ENCODE data around the gene HOXA13.

The HOXA13 gene

GRCh38 chr7:27170426-27171324 lies 29.2 kb downstream of the HOXA13 start:
- DNase-seq (ENCODE audit: low read depth in 3 of 3) = no peak

DNA sequence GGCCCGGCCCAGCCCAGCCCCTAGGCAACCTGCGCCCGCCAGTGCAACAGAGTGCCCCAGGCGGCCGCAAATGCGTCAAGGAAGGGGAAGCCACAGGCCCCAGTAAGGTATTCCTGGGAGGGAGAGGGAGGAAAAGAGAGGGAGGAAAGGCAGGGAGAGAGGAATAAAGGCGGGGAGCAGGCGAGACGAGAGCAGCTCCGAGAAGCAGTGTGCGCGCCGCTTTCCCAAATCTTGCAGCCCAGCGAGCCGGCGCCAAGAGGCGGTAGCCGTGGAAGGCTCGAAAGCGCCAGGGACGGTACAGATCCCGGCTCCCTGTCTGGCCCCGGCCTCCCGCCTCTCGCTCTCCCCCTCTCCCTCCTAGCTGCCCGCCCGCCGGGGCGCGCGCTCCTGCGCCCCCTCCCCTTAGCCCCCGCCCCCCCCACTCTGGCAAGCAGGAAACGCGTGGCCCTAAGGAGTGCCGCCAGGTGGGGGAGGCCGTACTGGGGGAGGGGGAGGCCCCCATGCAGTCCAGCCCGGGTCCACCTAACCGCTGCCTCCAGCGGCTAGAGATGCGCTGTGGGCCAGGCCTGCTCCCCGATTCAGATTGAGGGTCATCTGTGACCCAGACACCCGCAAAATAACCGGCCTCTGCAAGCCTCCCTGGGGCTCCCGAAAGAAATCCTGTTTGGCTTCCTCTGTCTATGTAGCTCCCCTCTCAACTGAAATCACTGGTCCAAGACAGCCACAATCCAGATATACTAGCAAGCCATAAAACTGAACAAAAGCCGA lies 30.0 kb downstream of the HOXA13 start:
- DNase-seq (ENCODE audit: low read depth in 3 of 3) = no peak

GRCh38 chr7:27168265-27168947 lies 31.5 kb downstream of the HOXA13 start:
- DNase-seq (ENCODE audit: low read depth in 3 of 3) = no peak

GRCh38 chr7:27167916-27168264 lies 32.0 kb downstream of the HOXA13 start:
- DNase-seq (ENCODE audit: low read depth in 3 of 3) = no peak

GRCh38 chr7:27166531-27167505 lies 33.1 kb downstream of the HOXA13 start:
- no peak for DNase-seq (ENCODE audit: low read depth in 3 of 3)

DNA sequence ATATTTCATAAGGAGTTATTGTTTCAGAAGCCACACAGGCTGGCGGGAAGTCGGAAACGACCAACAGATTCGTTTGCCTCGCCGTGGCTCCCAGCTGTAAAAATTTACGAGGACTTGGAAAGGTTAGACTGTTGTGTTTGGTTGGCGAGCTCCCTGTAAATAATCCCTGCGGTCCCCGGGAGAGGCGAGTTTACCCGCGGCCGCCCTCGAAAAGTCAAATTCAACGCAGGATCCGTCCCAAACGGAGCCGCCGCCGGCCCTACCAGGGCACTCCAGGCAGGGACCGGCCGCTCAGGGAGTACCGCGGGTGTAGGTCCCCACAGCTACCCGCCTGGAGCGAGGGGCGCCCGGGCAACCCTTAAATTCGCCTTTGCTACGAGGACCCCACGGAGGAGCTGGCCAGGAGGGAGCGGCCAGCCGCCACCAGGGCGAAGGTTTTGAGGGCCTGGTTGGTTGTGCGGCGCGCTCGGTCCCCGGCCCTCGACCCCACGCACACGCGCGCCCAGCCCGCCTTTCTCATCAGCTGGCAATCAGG lies 33.8 kb downstream of the HOXA13 start:
- no peak for DNase-seq (ENCODE audit: low read depth in 3 of 3)

- no peak for DNase-seq (ENCODE audit: low read depth in 3 of 3)
Observed at GRCh38 chr7:27165089-27165995, 34.5 kb downstream of the HOXA13 start, which contains the start of gene HOXA9. HOXA9 (minus strand) TSS chr7:27165537; CDS start chr7:27165457, 80 bp downstream.

GRCh38 chr7:27164367-27165088 lies 35.4 kb downstream of the HOXA13 start:
- DNase-seq (ENCODE audit: low read depth in 3 of 3) = no peak

GRCh38 chr7:27164045-27164366 lies 35.9 kb downstream of the HOXA13 start:
- no peak for DNase-seq (ENCODE audit: low read depth in 3 of 3)

GRCh38 chr7:27163288-27164044 lies 36.4 kb downstream of the HOXA13 start:
- no peak for DNase-seq (ENCODE audit: low read depth in 3 of 3)

DNA sequence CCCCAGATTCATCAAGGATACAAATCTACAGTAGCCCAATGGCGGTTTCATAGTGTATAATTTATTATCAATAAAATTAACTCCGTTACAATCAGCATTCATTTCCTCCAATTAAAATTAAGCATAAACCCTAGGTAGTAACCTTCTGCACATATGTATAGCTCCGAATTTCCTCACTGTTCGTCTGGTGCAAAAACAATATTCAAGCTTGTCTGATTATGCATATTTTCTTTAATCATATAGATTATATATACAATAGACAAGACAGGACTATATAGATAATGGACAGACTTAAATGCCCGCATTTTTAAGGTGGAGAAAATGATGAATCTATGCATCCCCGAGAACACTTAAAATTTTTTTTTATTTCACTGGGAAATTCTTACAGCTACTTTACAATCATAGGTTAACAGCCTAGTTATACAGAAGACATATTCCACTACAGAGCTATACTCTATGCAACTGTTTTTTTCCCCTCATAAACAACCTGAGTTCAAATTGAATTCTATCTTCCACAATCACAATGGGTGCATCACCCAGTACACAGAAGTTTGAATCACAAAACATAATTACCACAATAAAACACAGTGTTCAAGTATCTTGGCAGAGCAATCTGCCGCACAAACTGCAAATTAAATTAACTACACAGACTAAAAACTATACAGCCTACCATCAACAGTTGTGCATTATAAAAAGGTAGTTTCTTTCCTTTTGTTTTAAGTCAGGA lies 37.2 kb downstream of the HOXA13 start:
- no peak for DNase-seq (ENCODE audit: low read depth in 3 of 3)

GRCh38 chr7:27161721-27162560 lies 38.0 kb downstream of the HOXA13 start:
- no peak for DNase-seq (ENCODE audit: low read depth in 3 of 3)

- DNase-seq (ENCODE audit: low read depth in 3 of 3) = no peak
Observed at GRCh38 chr7:27161214-27161720, 38.6 kb downstream of the HOXA13 start.

DNA sequence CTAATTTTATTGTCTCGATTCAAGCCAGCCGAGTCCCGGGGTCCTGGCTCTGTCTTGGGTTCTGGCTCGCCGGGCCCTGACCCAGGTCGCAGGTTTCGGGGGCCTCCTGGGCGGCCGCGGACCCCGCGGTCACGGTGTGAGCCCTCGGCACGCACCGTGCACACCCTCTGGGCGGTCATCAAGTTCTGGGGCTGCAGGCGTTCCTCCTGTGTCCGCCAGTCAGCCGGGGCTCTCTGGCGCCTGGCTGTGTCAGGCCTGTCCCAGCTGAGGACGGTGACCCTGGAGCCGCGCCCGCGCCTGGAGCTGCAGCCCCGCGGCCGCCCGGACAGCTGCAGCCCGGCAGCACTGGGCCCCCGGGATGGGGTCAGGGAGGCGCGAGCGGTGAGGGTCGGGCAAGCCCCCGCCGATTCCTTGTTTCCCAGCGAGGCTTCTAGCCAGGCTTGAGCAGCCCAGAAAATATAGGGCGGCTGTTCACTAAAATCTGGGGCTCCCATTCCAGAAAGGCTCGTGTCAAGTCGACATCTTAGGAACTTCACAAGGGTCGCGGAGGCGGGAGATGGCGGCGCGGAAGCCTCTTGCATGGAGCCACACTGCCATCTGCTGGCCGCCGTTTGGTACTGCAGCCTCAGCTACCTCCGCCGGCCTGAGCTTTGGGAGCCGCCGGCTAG lies 39.2 kb downstream of the HOXA13 start:
- DNase-seq (ENCODE audit: low read depth in 3 of 3) = peak; percentile 70 to 79 (median 72)

- DNase-seq (ENCODE audit: low read depth in 3 of 3) = no peak
Observed at GRCh38 chr7:27160145-27160545, 39.7 kb downstream of the HOXA13 start.

Measured in stimulated activated CD4-positive, alpha-beta T cell treated with anti-CD3 and anti-CD28 coated beads, TNF-alpha, amount 100 ng/mL, for 48 hours (primary cell).